Measurements from ENCODE around the gene TPRA1.

GRCh38 chr3:127630811-127631714 is 40.5 kb upstream of the TPRA1 start:
- no peak for TF ChIP-seq CTCF (conservative IDR thresholded peaks at IDR 0.05)
- TF ChIP-seq EZH2 (IDR thresholded peaks at IDR 0.05; ENCODE audit: low read depth) = no peak

Measured in PC-9 (cell line).